HL-60 (cell line): ENCODE data around the gene NAPB.

Experiments
- CTCF ChIP-seq: IDR thresholded peaks from one replicate; pipeline ENCODE4 v1.5.1; 2011; ENCODE audit warnings: low read length, control low read depth, inconsistent platforms; ENCODE audit not compliant: insufficient read depth
- GABPA ChIP-seq: IDR thresholded peaks from 2 replicates; pipeline ENCODE4 v1.6.1; 2012; ENCODE audit warnings: low read depth
- POLR2AphosphoS5 ChIP-seq: IDR thresholded peaks from 2 replicates; pipeline ENCODE4 v1.6.1; 2012; ENCODE audit warnings: low read depth
- REST ChIP-seq: IDR thresholded peaks from 2 replicates; pipeline ENCODE4 v1.6.1; 2012; ENCODE audit warnings: low read depth; ENCODE audit not compliant: insufficient replicate concordance

GRCh38 chr20:23436681-23437080, 15.4 kb upstream of the NAPB start:
- no peak for TF ChIP-seq REST
- TF ChIP-seq CTCF = no peak
- TF ChIP-seq GABPA = no peak
- TF ChIP-seq POLR2AphosphoS5 = no peak
